Mucosa of stomach (tissue), 1 donor: ENCODE measurements around the gene TMSB15B.
"Not testable (repeated sequence)": the region's sequence is repeated elsewhere in the genome, so short reads cannot be mapped to it uniquely, and the experiment has no call there.

Experiments
- H3K27me3 ChIP-seq: one replicate; pipeline ENCODE4 v1.7.0; 2013; ENCODE audit warnings: mild to moderate bottlenecking, low read length; ENCODE audit not compliant: control insufficient read depth, insufficient read depth
- H3K36me3 ChIP-seq: one replicate; pipeline ENCODE4 v1.7.0; 2013; ENCODE audit warnings: low read length; ENCODE audit not compliant: control insufficient read depth, insufficient read depth
- H3K4me1 ChIP-seq: one replicate; pipeline ENCODE4 v1.7.0; 2013; ENCODE audit warnings: mild to moderate bottlenecking, low read length; ENCODE audit not compliant: control insufficient read depth, insufficient read depth
- H3K4me3 ChIP-seq: one replicate; pipeline ENCODE4 v1.7.0; 2013; ENCODE audit warnings: low read length
- H3K9ac ChIP-seq: one replicate; pipeline ENCODE4 v1.7.0; 2013; ENCODE audit warnings: mild to moderate bottlenecking, low read length, moderate library complexity
- H3K9me3 ChIP-seq: one replicate; pipeline ENCODE4 v1.7.0; 2013; ENCODE audit warnings: mild to moderate bottlenecking, low read length, moderate library complexity; ENCODE audit not compliant: control insufficient read depth
- donor health status: Pancreatic carcinoma.

TMSB15B gene

DNA sequence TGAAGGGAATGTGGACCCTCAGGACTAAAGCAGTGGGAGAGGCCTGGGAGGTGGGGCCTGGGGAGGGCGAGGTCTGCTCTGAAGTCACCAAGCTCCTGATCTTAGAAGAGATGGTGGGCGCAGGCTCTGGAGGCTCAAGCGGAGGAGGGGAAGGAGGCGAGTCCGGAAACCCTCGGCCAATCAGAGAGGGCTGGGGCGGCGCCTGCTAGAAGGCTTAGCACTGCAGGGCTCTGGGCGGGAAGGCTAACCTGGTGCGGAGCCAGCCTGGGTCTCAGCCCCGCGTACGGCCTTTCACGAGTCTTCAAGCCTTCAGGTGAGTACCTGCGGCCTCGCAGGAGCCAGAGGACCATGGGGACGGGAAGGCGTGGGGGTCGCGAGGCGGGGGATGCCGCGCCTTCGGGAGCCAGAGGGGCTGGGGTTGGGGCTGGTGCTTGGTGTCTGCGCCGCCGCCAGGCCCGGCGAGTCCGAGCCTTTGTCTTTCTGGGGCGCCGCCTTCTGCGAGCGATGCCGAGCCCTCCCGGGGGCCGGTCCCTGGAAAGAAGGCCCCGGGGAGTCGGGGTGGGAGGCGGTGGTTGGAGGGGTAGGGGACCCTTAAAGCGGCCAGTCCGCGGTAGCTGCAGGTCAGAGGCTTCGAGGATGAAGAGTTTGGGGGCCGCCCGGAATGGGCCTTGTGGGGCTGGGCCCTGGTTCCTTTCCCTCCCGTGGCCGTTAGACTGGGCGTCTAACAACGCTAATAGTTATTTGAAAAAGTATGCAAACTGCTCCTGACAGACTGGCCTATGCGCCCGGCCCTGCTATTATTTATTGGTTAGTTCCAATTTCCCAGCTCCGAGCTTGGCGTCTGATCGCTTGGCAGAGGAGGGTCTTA lies at the start of gene TMSB15B:
TMSB15B (plus strand) TSS at position 217 of the 868 bp plus-strand sequence.
- not testable (repeated sequence) for H3K4me3 ChIP-seq, H3K9ac ChIP-seq, H3K9me3 ChIP-seq, H3K36me3 ChIP-seq, H3K27me3 ChIP-seq, H3K4me1 ChIP-seq

GRCh38 chrX:103913356-103914020 lies 48.9 kb upstream of the TMSB15B start:
- Histone ChIP-seq H3K9ac (no peak overlapping the region), H3K4me3 (no peak overlapping the region), H3K27me3 (no peaks in the 10 kb centered on the region), H3K9me3 (no peaks in the 10 kb centered on the region), H3K36me3 (no peaks in the 10 kb centered on the region), H3K4me1 (no peaks in the 10 kb centered on the region)

DNA sequence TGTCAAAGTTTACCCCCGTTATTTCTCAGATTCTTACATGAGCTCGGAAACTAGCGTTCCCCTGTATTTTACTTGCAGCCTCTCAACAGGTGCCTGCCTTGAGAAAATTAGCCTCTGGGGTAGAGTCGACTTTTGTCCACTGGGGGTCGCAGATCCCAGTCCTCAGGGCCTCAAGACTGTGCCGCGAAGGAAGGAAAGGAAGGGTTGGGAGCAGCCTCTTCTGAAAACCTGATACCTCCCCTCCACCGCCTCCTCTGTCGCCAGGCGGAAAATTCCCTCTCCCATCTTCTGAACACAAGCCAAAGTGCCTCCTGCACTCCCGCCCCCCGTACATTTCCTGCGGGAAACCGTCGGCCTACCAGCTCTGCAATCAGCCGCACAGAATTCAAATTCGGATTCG lies 44.4 kb upstream of the TMSB15B start:
- Histone ChIP-seq H3K27me3 (no peaks in the 10 kb centered on the region), H3K4me3 (peak overlapping the region; percentile 8), H3K9me3 (no peaks in the 10 kb centered on the region), H3K9ac (peak overlapping the region; percentile 57), H3K36me3 (no peaks in the 10 kb centered on the region), H3K4me1 (no peaks in the 10 kb centered on the region)

DNA sequence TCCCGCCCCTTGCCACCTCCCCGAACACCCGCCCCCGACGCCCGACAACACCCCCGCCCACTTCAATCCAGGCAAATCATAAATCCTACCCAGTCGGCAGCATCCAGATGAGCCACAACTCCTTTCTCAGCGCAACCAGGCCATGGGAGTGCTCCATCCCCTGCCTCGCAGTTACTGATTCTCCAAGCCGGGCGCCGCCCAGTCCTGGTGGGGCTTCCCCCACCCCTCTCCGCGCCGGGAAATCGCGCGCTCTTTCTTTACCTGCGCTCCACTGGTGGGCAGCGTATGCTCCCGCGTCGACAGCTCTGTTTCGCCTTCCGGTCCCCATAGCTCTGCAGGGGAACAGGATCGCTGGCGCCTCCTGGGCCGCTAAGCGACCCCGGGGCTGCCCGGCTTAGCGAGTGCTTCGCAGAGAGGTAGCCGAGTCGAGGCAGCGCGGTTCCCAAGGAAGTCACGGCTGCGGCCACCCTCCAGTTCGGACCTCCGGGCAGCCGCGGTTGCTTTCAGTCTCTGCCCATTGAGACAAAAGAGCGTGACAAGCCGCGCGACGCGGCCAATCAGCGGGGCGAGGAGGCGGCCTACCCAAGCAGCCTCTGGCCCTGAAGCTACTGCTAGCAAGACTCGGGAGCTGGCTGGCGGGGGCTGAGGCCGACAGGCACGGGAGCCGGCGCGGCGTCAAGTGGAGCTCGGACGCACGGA lies 43.7 kb upstream of the TMSB15B start:
- Histone ChIP-seq H3K4me3 (peak overlapping the region; percentile 9), H3K9me3 (no peaks in the 10 kb centered on the region), H3K4me1 (no peaks in the 10 kb centered on the region), H3K9ac (peak overlapping the region; percentile 57), H3K27me3 (no peaks in the 10 kb centered on the region), H3K36me3 (no peaks in the 10 kb centered on the region)

DNA sequence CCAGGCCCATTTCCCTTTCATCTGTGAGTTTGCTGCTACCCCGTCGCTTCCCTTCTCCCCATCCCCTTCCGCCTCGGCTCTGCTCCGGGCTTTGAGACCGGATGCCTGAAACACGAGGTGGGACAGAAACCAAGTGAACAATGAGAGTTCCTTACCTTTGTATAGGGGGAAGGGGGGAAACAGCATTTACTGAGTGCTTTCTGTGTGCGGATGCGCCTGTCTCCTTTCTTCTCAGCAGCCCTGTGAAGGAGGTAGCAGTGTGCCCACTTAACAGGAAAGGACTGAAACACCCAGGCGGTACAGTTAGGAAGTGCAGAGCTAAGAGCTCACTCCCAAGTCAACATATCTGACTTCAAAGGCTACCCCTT lies 43.2 kb upstream of the TMSB15B start:
- no peaks in the 10 kb centered on the region for H3K36me3 ChIP-seq
- H3K4me3 ChIP-seq = peak overlapping the region; percentile 9
- H3K27me3 ChIP-seq = no peaks in the 10 kb centered on the region
- no peaks in the 10 kb centered on the region for H3K9me3 ChIP-seq
- H3K9ac ChIP-seq = peak overlapping the region; percentile 57
- no peaks in the 10 kb centered on the region for H3K4me1 ChIP-seq

- H3K4me3 ChIP-seq, H3K27me3 ChIP-seq, H3K4me1 ChIP-seq, H3K9me3 ChIP-seq, H3K9ac ChIP-seq, H3K36me3 ChIP-seq: not testable (repeated sequence)
Observed at GRCh38 chrX:103920515-103920914, 41.9 kb upstream of the TMSB15B start.

- no peak overlapping the region for H3K9ac ChIP-seq
- no peak overlapping the region for H3K4me3 ChIP-seq
- H3K9me3 ChIP-seq = no peaks in the 10 kb centered on the region
- no peaks in the 10 kb centered on the region for H3K27me3 ChIP-seq
- H3K36me3 ChIP-seq = no peaks in the 10 kb centered on the region
- H3K4me1 ChIP-seq = no peaks in the 10 kb centered on the region
Observed at GRCh38 chrX:103927030-103927429, 35.4 kb upstream of the TMSB15B start.

DNA sequence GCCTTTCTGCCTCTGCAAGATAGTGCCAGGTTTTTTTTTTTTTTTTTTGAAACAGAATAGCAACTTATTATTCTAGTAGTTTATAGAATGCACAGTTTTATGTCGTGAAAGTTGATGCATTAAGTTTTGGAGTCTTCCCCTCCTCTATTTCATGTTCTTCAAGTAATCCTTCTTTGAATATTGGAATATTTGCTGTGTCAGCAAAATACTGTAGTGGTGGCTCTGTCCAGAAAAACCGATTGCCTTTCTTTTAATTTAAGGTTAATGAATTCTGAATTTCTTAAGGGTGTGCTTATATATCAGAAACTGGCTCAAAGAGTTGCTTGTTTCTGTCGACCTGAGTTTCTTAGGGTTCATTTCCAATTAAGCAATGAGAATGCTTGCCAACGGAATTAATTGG lies 34.8 kb upstream of the TMSB15B start:
- Histone ChIP-seq H3K27me3 (no peaks in the 10 kb centered on the region), H3K4me3 (no peak overlapping the region), H3K9me3 (no peaks in the 10 kb centered on the region), H3K9ac (no peak overlapping the region), H3K4me1 (no peaks in the 10 kb centered on the region), H3K36me3 (no peaks in the 10 kb centered on the region)

- no peaks in the 10 kb centered on the region for H3K36me3 ChIP-seq
- no peaks in the 10 kb centered on the region for H3K9me3 ChIP-seq
- no peaks in the 10 kb centered on the region for H3K4me1 ChIP-seq
- no peak overlapping the region for H3K9ac ChIP-seq
- H3K4me3 ChIP-seq = no peak overlapping the region
- no peaks in the 10 kb centered on the region for H3K27me3 ChIP-seq
Observed at GRCh38 chrX:103932133-103932532, 30.3 kb upstream of the TMSB15B start.

GRCh38 chrX:103940257-103940656 lies 22.2 kb upstream of the TMSB15B start:
- not testable (repeated sequence) for H3K27me3 ChIP-seq, H3K36me3 ChIP-seq, H3K9ac ChIP-seq, H3K9me3 ChIP-seq, H3K4me1 ChIP-seq, H3K4me3 ChIP-seq

GRCh38 chrX:103941201-103941975 lies 21.0 kb upstream of the TMSB15B start:
- Histone ChIP-seq H3K9ac (no peak overlapping the region), H3K4me1 (no peaks in the 10 kb centered on the region), H3K9me3 (no peaks in the 10 kb centered on the region), H3K36me3 (no peaks in the 10 kb centered on the region), H3K27me3 (no peaks in the 10 kb centered on the region), H3K4me3 (no peak overlapping the region)
